ENCODE results near the gene LRRC61. TPM values are rescaled to one million over a fixed set of nuclear protein-coding genes. Genes with fewer than 3 reads are reported as not detected.

The LRRC61 gene
- total RNA-seq, 1 donor from 2014 or later, result not detected

DNA sequence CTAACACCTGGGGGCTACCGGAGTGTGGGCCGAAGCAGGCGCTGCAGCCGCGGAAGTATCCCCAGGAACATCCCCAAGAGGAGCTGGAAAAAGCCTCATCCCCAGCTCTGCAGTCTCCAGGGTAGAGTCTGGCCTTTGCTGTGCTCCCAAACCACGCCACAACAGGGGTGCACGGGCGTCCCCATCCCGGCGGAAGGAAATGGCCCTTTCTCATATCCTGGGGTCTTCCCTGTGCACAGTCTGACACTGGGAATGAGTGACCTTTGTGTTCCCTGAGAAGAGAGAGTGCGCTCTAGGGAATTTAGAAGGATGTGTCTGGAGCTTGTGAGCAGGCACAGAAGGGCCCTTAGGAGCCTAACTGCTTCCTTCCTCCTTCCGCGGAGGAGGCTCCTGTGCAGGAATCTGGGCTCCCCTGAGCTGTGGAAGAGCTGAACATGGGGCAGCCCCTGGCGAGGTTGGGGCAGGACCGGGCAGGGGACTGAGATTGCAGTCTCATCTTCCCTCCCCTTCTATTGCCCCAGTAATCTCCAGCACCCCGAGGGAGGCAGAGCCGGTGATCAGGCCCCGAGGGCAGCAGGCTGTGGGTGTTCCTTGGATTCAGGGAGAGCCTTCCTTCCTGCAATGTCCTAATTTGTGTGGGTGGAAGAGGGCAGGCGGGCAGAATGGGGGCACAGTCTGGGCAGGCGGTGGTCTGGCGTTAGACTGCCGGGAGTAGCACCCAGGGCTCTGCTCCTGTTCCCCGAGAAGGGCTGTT, 46.8 kb downstream of the LRRC61 start:
- DNase-seq (ENCODE audit: low read depth), result no peak

DNA sequence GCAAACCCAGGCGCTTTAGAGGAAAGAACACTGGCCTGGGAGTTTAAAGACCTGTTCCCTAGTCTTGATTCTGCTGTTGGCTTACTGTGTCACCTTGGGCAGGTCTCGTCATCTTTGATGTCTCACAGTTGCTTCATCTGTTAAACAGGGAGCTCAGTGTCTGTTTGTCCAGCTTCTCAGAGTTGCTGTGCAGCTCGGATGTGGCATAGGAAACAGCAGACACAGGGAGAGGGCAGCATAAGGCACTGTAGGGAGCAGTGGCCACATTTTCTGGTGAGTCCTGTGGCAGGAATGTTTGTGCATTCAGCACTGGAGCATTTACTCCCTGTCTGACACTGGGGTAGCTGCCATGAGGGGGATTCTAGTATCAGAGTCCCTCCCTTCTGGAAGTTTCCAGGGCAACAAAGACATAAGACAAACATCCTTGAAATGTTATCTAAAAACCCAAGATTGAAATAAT, 47.5 kb downstream of the LRRC61 start:
- DNase-seq (ENCODE audit: low read depth), result peak; percentile 80

DNA sequence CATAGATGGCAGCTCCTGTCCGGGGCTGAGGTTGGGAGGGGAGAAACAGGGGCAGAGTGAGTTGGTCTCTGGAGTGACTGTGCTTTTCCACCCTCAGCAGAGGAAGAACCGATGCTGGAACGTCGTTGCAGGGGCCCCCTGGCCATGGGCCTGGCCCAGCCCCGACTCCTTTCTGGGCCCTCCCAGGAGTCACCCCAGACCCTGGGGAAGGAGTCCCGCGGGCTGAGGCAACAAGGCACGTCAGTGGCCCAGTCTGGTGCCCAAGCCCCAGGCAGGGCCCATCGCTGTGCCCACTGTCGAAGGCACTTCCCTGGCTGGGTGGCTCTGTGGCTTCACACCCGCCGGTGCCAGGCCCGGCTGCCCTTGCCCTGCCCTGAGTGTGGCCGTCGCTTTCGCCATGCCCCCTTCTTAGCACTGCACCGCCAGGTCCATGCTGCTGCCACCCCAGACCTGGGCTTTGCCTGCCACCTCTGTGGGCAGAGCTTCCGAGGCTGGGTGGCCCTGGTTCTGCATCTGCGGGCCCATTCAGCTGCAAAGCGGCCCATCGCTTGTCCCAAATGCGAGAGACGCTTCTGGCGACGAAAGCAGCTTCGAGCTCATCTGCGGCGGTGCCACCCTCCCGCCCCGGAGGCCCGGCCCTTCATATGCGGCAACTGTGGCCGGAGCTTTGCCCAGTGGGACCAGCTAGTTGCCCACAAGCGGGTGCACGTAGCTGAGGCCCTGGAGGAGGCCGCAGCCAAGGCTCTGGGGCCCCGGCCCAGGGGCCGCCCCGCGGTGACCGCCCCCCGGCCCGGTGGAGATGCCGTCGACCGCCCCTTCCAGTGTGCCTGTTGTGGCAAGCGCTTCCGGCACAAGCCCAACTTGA, 48.2 kb downstream of the LRRC61 start:
- no peak for DNase-seq (ENCODE audit: low read depth)

DNA sequence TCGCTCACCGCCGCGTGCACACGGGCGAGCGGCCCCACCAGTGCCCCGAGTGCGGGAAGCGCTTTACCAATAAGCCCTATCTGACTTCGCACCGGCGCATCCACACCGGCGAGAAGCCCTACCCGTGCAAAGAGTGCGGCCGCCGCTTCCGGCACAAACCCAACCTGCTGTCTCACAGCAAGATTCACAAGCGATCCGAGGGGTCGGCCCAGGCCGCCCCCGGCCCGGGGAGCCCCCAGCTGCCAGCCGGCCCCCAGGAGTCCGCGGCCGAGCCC, 48.8 kb downstream of the LRRC61 start:
- DNase-seq (ENCODE audit: low read depth), result no peak

DNA sequence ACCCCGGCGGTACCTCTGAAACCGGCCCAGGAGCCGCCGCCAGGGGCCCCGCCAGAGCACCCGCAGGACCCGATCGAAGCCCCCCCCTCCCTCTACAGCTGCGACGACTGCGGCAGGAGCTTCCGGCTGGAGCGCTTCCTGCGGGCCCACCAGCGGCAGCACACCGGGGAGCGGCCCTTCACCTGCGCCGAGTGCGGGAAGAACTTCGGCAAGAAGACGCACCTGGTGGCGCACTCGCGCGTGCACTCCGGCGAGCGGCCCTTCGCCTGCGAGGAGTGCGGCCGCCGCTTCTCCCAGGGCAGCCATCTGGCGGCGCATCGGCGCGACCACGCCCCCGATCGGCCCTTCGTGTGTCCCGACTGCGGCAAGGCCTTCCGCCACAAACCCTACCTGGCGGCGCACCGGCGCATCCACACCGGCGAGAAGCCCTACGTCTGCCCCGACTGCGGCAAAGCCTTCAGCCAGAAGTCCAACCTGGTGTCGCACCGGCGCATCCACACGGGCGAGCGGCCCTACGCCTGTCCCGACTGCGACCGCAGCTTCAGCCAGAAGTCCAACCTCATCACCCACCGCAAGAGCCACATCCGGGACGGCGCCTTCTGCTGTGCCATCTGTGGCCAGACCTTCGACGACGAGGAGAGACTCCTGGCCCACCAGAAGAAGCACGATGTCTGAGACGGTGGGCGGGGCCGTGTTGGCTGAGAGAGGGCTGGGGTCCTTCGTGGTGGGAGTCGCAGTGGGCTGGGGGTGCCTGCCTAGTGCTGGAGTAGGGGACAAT, 49.3 kb downstream of the LRRC61 start:
- no peak for DNase-seq (ENCODE audit: low read depth)

DNA sequence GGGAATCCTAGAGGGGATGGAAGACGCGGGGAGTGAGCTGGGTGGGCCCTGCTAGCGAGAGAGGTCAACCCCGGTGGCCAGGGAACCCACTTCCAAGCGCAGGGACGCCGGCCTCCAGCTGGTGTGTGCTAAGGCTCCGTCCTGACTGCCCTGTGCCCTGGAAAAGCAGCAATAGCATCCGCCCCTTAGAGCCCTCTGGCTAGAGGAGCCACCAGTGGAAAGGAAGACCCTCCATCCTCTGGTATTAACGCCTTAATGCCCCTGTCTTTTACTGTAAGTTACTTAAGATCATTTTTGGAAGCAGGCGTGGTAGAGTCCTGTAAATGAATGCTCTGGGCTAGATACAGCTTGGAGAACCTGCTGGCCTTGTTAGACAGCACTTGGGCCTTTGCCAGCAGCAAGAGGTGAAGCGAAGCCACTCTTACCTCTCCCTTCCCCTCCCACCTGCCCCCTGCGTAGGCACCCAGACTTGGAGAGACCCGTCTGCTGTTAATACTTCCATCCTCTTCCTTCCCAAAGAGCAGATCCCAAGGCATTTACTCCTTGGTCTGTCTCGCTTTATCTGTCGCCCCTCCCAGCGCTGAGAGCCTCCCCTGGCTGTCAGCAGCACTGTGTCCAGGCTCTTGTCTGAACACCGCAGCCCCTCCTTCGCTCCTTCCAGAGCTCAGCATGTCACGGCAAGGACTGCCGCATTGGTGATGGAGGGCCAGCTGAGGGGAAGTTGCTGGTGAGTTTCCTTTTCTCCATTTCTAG, 50.1 kb downstream of the LRRC61 start:
- no peak for DNase-seq (ENCODE audit: low read depth)

DNA sequence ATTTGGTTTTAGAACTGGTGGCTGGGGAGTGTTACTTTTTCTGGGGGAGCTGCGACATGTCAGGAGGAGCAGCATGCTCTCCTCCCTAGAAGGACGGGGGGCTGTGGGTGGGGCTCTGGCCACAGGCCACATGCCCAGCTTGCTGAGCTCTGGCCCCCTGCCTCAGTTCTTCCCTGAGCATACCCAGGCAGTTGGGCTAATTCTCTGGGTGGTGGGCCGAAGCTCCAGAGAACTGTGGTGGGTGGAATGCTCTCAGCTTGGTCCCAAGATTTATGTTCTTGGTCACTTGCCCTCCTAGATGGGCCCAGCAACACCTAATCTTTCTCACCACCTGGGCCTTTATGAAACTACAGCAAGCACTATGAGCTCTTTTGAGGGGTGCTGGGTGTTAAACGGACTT, 50.9 kb downstream of the LRRC61 start:
- DNase-seq (ENCODE audit: low read depth), result no peak

DNA sequence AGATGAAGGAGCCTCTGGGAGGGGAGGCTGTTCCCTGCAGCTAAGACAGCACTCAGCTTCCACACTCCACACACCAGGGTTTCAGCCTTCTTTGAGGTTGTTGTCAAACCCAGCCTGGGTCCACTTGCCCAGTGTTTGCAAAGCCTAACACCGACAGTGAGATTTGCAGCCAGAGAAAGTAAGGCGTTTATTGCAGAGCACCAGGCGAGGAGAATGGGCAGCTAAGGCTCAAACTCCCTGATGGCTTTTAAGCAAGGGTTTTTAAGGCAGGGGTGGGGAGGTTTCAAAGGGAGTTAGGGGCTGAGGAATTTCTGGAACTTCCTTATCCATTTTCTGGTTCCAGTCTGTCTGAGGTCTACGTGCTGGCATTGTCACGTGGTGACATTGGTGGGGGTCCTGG, 51.3 kb downstream of the LRRC61 start:
- DNase-seq (ENCODE audit: low read depth), result no peak

DNA sequence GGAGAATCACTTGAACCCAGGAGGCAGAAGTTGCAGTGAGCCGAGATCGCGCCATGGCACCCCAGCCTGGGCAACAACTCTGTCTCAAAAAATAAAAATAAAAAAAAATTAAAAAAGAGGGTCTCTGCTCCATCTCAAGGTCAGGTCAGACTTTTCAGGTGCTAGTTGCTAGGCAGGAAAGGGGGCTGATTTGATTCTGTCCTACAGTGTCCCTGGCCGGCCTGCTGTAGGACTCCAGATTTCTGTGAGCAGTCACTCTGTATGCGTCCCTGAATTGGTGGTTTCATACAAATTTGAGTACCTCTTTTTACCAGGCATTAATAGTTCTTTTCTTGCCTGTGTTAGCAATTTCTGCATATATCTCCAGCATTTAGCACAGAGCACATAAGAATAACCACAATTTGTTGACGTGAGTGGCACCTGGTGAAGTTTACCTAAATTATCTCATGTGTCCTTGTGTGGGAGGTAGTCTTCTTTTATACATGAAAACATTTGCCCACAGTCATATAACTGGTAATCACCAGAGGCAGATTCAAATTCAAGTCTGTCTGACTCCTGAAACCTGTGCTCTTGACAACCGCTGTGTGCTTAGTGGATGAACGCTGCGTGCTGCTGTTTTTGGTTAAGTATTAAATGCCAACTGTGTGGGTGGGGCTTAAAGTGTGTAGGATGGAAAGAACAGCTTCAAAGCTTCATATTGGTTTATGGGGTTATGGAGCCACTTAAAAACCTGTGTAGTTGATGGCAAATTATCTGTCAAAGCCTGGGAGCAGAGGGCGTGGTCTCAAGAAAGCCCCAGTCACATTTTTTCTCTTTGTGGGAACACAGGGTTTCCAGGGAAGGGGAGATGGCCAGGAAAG, 52.7 kb downstream of the LRRC61 start:
- DNase-seq (ENCODE audit: low read depth), result no peak

DNA sequence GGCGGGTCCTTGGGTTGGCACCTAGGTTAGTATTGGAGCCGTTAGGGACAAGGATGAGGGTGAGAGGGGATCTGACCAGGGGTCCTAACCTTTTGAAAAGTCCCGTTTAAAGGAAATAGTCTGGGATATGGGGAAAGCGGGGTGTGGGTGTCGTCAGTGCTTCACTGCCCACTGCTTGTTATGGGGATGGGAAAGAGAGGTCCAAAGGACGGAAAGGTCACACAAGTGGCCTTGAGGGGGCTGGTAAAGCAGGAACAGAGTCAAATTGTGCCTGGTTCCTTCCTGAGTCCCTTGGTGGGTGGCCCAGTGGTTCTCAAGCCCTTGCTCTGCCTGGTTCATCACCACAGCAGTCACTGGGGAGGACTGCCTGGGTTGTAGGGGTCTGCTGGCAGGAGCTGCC, 53.4 kb downstream of the LRRC61 start:
- DNase-seq (ENCODE audit: low read depth), result no peak

DNA sequence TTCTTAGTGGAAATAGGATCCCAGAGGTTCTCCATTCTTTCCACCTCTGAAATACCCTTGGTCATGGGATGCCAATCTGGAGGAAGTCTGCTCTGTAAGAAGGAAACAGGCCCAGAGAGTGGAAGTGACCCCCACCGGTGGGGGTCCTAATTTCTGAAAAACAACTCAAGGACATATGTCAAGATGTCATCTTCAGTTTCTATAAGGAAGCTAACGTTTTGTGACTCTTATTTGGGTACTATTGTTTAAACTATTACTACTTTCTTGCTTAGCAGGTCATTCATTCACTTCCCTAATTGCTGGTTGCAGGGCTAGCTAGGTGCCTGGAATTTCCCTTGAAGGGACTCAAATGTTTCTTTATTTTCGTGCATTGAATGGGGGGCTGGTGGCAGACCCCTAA, 54.0 kb downstream of the LRRC61 start:
- DNase-seq (ENCODE audit: low read depth), result no peak

DNA sequence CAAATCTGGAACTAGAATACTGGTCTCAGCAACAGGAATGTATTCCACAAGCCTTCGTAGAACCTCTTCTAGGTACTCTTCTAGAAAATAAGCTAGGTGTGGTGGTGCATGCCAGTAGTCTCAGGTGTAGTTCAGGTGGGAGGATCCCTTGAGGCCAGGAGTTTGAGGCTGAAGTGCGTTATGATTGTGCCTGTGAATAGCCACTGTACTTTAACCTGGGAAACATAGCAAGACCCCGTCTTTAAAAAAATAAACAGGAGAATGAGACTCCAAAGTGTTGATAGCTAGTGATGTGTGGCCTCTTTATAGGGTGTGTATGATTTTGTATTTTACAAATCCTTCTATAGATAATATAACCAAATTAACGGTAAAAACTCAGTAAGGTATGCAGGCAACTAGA, 54.5 kb downstream of the LRRC61 start:
- no peak for DNase-seq (ENCODE audit: low read depth)

DNA sequence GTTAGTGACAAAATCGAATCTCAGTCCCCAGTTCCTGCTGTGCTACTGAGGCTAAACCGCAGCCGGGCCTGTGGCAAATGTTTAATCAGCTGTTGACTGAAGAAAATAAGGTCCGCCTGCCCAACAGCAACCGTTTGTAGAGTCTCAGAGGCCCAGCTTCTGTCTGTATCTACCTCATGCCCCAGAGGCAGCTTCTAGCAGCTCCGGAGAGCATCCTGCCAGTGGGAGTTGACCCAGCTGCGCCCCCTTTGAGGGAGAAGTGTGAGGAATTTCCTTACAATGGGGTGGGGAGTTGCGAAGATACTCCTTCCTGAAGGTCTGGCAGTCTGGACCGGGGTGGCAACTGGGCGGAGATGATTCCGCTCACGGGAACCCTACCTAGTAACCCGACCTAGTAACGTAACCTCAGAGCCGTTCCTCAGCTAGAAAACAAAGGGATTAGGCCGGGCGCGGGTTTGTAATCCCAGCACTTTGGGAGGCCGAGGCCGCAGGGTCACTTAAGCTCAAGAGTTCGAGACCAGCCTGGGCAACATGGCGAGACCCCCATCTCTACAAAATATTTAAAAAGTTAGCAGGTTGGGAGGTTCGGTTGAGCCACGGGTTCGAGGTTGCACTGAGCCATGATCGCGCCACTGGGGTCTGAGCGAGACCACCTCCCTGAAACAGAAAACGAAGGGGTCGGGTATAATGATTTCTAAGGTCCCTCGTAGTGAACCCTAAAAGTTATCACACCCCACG, 55.1 kb downstream of the LRRC61 start:
- DNase-seq (ENCODE audit: low read depth), result peak; percentile 96

DNA sequence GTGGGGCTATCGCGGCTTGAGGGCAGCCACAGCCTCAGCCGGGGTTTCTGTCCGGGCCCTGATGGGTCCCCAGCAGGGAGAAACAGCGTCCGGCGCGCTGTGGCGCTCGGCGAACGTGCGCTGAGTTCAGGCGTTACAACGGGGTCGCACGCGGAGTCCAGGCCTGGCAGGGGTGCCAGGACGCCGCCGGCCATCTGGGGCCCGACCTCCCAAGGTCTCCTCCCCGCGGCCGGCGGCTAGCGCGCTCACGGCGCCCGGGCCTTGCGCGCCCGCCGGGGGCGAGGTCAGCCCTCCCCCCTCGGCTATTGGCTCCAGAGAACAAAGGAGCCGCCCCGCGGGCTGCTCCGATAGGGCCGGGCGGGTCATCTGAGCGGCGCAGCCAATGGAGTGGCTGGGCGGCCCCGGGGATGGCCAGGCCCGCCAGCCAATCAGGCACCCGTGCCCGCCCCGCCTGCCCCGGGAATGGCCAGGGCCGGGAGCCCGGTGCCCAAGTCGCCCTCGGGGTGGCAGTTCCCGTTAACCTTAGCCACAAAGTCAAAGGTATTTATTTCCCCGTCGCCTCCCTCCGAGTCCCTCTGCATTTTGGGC, 55.8 kb downstream of the LRRC61 start, which contains the start of gene ZNF775:
Gene ZNF775 (plus strand): TSS at position 478 of the 588 bp plus-strand sequence. CDS start 9,141 bp downstream, outside the sequence.
- DNase-seq (ENCODE audit: low read depth), result peak; percentile 99

DNA sequence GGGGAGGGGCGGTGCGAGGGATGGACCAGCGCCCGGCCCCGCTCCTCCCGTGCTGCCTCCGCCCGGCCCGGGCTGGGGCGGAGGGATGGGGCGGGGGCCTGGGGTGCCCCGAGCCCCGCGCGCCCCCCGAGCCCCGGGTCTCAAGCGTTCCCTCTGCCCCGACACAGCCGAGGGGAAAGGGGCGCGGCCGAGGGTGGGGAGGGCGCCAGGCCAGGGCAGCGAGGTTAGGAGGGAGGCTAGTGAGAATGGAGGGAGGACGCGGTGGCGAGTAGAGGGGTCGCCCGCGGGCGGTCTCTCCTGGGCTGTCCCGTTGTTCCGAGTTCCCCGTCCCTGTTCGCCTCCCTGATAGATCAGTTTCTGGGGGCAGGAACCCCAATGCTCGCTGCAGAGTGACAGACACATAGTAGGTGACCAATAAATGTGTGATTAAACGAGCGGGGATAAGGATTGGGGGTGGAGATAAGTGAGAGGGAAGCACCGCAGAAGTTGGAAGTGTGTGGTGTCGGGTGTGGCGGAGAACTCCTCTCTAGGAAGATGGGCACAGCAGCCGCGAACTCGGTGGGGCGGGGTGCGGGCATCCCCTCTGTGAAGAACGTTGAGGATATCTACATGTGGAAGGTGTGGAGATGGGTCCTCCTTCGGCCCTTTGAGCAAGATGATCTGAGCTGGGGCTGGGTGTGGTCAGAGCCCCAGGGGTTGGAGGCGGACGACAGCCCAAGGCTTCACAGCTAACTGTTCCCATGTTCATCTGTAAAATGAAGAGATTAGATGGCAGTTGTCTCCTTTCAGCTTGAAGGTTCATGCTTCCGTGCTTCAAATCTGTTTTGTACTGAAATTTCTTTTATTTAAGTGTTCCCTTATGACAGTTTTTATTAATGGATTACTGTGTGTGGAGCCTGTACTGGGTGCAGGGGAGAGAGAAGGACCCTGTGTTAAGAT, 56.6 kb downstream of the LRRC61 start:
- peak; percentile 60 for DNase-seq (ENCODE audit: low read depth)

DNA sequence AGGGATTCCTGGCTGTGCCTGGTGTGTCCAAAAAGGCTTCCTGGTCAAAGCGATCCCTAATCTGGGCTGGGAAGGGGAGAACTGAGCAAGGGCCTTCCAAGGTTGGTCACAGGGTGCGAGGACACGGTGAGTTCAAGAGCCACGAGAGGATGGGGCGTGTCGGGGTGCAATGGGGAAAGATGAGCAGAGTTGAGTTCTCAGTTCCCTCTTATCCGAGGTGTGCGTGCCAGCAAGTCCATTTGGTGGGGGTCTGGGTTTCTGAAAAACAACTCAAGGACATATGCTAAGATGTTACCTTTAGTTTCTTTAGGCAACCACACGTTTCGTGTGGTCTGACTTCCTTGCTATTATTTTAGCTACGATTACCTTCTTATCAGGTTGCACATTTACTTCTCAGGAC, 57.3 kb downstream of the LRRC61 start:
- DNase-seq (ENCODE audit: low read depth), result no peak

DNA sequence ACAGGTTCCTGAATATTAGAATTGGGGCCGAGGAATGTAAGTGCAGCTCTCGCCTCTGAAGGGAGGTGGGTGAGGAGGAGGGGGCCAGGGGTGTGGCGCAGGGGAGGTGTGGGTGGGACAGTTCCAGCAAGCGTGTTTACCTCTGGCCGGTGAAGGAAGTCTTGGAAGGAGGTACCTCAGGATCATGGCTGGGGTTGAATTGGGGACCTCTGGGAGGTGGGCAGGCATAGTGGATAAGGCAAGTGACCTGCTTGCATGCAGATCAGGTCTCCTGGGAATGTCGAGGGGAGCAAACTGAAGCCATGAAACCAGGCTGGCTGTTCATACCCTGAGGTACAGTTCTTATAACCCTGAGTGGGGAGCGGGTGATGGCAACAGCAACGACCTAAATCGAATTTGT, 57.9 kb downstream of the LRRC61 start:
- DNase-seq (ENCODE audit: low read depth), result no peak

DNA sequence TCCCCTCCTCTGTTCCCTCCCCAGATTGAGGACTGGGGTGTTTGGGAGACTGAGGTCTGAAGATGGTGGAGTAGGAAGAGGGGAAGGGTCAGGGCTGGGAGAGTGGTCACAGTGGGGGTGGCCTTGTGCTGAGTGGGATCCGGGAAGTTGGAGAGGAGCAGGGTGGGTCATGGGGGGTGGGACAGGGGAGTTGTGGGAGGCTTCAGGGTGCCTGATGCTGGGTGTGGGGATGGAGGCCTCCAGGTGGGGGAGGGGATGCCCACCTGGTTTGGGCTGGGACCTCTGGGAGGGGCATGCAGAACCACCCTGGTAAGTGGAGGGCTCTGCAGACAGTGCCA, 58.6 kb downstream of the LRRC61 start:
- DNase-seq (ENCODE audit: low read depth), result no peak
